GM11168 (cell line): Measurements from ENCODE around the gene TCF4.

Source experiments
- in situ Hi-C: fragments of 300-500 bp; cut with MboI; formaldehyde crosslinking; loops from one replicate; pipeline ENCODE4 v1.12.0; 2022; ENCODE audit warnings: low sequenced_read_pairs; ENCODE audit not compliant: unreplicated experiment

TCF4 gene

GRCh38 chr18:55402731-55403405 is 185.1 kb downstream of the TCF4 start:
- in situ Hi-C loops: loop anchor here (25.0 kb wide), 2 partner anchors 384 to 1159 kb away; no protein-coding TSS in a partner anchor

GRCh38 chr18:55401638-55402191 is 186.3 kb downstream of the TCF4 start:
- in situ Hi-C loops: loop anchor here (25.0 kb wide), 2 partner anchors 386 to 1161 kb away; no protein-coding TSS in a partner anchor

GRCh38 chr18:55400590-55401541 is 187.1 kb downstream of the TCF4 start:
- in situ Hi-C loops: loop anchor here (25.0 kb wide), 2 partner anchors 386 to 1161 kb away; no protein-coding TSS in a partner anchor

GRCh38 chr18:55400081-55400480 is 187.9 kb downstream of the TCF4 start:
- in situ Hi-C loops: loop anchor here (25.0 kb wide), 2 partner anchors 387 to 1162 kb away; no protein-coding TSS in a partner anchor

GRCh38 chr18:55398858-55399257 is 189.1 kb downstream of the TCF4 start:
- in situ Hi-C loops: no loop called here

- in situ Hi-C loops: no loop called here
Measured at GRCh38 chr18:55396979-55397378, 191.0 kb downstream of the TCF4 start.

GRCh38 chr18:55396267-55396905 is 191.6 kb downstream of the TCF4 start:
- in situ Hi-C loops: no loop called here

GRCh38 chr18:55395799-55396198 is 192.2 kb downstream of the TCF4 start:
- in situ Hi-C loops: no loop called here

- in situ Hi-C loops: no loop called here
Measured at GRCh38 chr18:55390898-55391297, 197.1 kb downstream of the TCF4 start.

GRCh38 chr18:55387139-55387984 is 200.6 kb downstream of the TCF4 start:
- in situ Hi-C loops: no loop called here

GRCh38 chr18:55386545-55386944 is 201.4 kb downstream of the TCF4 start:
- in situ Hi-C loops: no loop called here

GRCh38 chr18:55385770-55386169 is 202.2 kb downstream of the TCF4 start:
- in situ Hi-C loops: no loop called here

- in situ Hi-C loops: no loop called here
Measured at GRCh38 chr18:55384551-55385275, 203.3 kb downstream of the TCF4 start.

GRCh38 chr18:55384115-55384514 is 203.9 kb downstream of the TCF4 start:
- in situ Hi-C loops: no loop called here

- in situ Hi-C loops: no loop called here
Measured at GRCh38 chr18:55382277-55382805, 205.7 kb downstream of the TCF4 start.

GRCh38 chr18:55381277-55381676 is 206.7 kb downstream of the TCF4 start:
- in situ Hi-C loops: no loop called here

GRCh38 chr18:55380589-55380988 is 207.4 kb downstream of the TCF4 start:
- in situ Hi-C loops: no loop called here

GRCh38 chr18:55376387-55376786 is 211.6 kb downstream of the TCF4 start:
- in situ Hi-C loops: no loop called here

GRCh38 chr18:55375930-55376329 is 212.1 kb downstream of the TCF4 start:
- in situ Hi-C loops: no loop called here
